HL-60/S4 treated with phorbol 12-myristate 13-acetate at 8.2 ng/mL for 4 days and 3 days (cell line): ENCODE measurements around the gene PARP12.
"Not testable (repeated sequence)": the region's sequence is repeated elsewhere in the genome, so short reads cannot be mapped to it uniquely, and the experiment has no call there.

Experiments used
- in situ Hi-C: fragments of 300-500 bp; cut with MboI; formaldehyde crosslinking; loops from 2 replicates; pipeline ENCODE4 v1.15.0; 2022; ENCODE audit warnings: low sequenced_read_pairs

Gene PARP12

GRCh38 chr7:140062528-140063299 lies at the start of gene PARP12:
Gene PARP12 (minus strand): TSS chr7:140062951. CDS start chr7:140062847, 104 bp downstream.
- in situ Hi-C loops = no loop called here

DNA sequence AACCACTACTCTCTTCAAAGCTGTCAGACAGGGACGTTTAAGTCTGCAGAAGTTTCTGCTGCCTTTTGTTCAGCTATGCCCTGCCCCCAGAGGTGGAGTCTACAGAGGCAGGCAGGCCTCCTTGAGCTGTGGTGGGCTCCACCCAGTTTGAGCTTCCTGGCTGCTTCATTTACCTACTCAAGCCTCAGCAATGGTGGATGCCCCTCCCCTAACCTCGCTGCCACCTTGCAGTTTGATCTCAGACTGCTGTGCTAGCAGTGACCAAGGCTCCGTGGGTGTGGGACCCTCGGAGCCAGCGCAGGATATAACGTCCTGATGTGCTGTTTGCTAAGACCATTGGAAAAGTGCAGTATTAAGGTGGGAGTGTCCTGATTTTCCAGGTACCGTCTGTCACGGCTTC lies 46.0 kb upstream of the PARP12 start:
- in situ Hi-C loops = not testable (repeated sequence)

DNA sequence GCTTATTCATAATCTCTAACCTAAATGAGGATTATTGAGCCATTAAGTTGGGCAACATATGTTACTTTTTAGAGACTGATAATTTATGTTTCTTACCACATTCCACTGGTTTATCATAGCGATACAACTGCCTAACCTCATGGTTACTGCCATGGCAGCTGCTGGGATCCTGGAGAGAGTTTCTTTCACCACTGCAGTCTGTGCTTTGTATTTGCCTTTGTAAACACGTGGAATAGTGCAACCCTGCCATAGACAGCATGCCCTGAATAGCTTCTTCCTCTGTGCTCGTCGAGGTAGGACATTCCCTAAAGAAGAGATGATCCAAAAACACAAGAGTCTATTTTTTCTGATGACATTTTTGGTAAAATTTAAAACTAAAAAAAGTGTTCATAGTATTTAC lies 33.7 kb upstream of the PARP12 start:
- in situ Hi-C loops = no loop called here

DNA sequence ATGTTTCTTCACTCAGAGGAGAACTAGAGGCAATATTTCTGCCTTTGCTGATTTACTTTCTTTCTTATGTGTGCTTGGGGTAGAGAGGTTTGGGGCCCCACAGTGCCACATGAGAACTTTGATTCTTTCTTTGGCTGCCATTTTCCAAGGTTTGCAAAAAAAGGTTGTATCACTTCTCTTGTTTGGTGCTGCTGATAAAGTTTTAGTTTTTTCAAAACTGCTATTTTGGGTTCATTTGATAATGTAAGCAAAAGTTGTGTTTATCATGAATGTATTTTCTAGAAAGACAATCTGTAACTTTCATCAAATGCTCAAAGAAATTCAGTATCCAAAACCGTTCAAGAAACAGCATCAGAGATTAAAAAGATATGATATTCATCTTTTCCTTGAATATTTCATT lies 30.6 kb upstream of the PARP12 start:
- in situ Hi-C loops = no loop called here

GRCh38 chr7:140085447-140085846 lies 22.7 kb upstream of the PARP12 start:
- in situ Hi-C loops = no loop called here

DNA sequence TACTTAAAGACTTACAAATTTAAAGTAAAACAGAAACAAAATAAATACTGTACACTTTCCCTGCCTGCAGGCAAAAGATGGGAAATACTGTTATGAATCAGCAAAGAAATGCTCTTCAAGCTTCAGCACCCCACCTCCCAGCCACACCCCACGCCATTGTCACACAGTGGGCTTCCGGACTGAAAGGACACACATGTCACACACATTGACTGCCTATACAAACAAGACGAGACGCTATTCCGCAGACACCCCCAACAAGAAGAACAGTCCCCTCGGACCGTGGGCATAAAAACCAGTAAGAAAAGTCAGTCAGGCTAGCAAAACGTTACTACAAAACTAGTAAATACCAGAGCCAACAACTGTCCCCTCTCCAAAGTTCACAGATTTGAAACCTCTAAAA lies 22.2 kb upstream of the PARP12 start:
- in situ Hi-C loops = no loop called here

DNA sequence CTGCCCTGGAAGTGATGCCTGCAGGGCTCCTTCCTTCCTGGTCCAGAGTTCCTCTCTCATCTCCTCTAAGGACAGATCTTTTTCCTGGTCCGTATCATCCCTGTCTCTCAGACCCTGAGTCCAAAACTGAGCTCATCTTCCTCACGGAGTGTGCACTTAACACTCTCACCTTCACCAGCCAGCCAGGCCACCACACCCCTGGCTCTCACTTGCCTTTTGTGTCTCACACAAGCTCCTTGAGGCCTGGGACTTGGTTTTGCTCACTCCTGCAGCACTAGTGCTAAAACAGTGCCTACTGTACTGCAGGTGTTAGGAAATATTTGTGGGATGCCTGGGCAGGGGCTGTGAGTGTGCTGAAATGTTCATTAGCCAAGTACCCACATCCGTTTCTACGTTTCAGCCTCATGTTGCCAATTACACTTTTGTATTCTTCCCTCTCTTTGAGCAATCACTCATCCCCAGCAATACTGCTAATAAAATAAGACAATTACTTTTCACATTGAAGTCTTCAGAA lies 21.4 kb upstream of the PARP12 start:
- in situ Hi-C loops = no loop called here

- in situ Hi-C loops = no loop called here
Observed at GRCh38 chr7:140082770-140083169, 20.0 kb upstream of the PARP12 start.

GRCh38 chr7:140081774-140082425 lies 19.1 kb upstream of the PARP12 start:
- in situ Hi-C loops = no loop called here

GRCh38 chr7:140080919-140081318 lies 18.2 kb upstream of the PARP12 start:
- in situ Hi-C loops = no loop called here

DNA sequence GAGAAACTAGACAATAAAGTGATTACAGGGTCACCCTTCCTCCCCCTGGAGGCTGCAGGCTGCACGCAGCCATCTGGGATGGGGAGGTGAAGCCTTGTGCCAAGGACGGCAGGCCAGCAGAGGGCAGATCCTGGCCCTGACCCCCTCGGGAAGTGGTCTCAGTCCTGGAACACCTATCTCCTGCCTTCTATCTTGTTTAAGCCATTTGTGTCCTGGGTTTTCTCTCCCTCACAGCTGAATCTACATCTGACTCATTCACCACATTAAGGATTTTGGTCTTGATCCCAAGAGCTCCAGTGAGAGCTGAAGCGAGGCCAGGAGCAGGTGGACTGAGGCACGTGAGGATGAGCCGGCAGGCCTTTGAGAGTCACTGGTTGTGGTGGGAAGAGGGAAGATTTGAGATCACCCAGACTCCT lies 16.4 kb upstream of the PARP12 start:
- in situ Hi-C loops = no loop called here

GRCh38 chr7:140078392-140078791 lies 15.6 kb upstream of the PARP12 start:
- in situ Hi-C loops = no loop called here

- in situ Hi-C loops = no loop called here
Observed at GRCh38 chr7:140074780-140075179, 12.0 kb upstream of the PARP12 start.

GRCh38 chr7:140070546-140070945 lies 7.8 kb upstream of the PARP12 start:
- in situ Hi-C loops = no loop called here

DNA sequence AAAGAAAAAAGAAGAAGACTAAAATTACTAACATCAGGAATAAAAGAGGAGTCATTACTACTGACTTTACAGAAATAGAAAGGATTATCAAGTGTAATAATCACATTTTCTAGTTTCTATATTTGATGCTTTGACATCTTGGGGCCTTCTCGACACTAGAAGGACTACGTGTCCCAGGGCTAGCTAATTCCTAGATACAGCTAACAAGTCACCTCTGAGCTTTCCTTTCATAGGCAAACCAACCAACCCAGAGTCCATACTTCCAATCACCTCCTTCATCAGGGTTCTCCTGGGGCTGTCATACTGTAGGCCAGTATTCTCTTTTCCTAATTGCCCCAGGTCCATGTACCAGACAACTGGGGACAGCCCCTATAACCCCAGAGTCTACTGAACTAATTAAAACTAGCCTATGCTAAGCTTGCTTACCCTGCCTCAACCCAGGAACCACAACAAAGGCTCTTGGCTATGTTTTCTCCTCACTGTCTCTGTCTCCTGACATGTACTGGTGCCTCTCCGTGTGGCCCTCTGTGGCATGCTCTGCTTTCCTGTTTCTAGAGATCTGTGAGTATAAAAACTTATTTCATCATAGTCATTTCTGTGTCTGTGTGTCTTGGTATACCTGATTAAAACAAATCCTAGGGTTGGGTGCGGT lies 6.7 kb upstream of the PARP12 start:
- in situ Hi-C loops = no loop called here

DNA sequence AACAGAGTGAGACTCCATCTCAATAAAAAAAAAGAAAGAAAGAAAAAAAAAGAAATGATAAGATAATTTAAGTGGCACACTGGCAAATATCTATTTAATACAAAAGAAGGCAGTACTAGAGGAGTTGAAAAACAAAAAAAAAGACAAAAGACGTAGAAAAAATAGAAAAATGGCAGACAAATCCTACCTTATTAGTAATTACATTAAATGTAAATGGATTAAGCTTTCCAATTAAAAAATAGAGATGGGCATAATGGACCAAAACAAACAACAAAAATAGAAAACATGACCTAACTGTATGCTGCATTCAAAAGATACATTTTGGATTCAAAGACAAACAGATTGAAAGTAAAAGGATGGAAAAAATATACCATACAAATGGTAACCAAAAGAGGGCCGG lies 5.3 kb upstream of the PARP12 start:
- in situ Hi-C loops = no loop called here

- in situ Hi-C loops = no loop called here
Observed at GRCh38 chr7:140067052-140067451, 4.3 kb upstream of the PARP12 start.

DNA sequence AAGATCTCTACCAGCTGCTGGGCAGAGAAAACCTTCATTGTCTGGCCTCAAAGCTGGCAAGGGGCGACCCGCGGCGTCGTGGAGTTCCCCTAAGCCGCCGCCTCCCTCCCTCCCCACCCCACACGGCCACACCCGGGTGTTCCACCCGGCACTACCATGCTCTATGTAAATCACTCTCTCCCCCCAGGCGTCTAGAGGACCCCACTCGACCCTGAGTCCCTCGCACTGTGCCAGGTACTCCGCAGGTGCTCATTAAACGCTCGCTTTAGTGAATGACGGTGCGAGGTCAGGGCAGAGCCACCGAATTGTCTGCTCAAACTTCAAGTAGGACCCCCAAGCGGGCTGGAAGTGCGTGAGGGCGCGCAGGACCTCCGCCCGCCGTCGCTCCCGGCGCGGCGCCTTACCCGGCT lies 628 bp downstream of the PARP12 start:
- in situ Hi-C loops = no loop called here

DNA sequence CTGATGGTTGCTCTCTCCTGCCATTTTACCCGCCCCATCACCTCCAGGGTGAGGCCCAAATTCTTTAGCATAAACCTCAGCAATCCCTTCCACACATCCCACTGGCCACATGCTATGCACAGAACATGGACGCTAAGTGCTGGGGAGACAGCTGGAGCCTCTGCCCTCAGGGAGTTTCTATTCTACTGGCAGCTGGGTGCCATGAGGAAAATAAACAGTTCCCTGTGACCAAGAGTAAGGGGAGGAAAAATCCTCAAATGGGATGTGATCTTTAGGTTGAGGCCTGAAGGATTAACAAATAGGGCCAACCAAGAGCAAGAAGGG lies 1.2 kb downstream of the PARP12 start:
- in situ Hi-C loops = no loop called here

DNA sequence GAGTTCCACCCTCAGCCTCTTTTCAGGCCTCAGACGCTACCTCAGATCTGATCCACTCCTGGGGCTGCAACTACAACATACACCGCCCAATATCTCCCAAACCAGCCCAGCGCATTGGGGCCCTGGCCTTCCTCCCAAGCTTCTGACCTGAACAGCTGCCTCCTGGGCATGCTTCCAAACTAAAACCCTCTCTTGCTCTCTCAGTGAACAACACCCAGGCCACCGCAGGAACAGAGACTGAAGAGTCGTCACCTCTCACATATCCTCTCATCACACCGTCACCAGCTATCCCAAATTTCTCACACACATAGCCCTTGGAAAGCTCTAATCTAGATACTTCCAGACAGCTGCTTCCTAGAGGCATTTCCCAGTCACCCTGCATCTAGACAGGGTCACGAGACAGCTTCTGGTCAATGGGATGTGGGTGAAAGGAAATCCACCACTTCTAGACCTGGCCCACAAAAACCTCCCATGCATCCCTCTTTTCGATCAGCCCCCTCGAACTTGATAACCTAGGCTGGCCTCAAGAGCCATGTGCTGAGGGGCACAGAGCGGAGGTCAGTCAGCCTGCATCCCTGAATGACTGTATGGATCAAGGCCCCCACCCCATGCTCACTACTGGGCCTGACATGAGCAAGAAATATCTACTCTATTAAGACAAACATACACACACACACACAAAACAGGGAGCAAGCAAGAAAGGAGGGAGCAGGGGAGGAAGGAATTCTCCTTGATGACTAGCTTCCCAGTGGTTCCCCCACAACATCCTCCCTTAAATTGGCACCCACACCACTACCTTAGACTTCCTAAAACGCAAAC lies 1.8 kb downstream of the PARP12 start:
- in situ Hi-C loops = no loop called here

- in situ Hi-C loops = no loop called here
Observed at GRCh38 chr7:140060243-140060630, 2.5 kb downstream of the PARP12 start.
